Natural killer cell (primary cell): ENCODE results near the gene ING2. TPM values are rescaled to one million over a fixed set of nuclear protein-coding genes. Genes with fewer than 3 reads are reported as not detected.
"Not testable (repeated sequence)": the region's sequence is repeated elsewhere in the genome, so short reads cannot be mapped to it uniquely, and the experiment has no call there.

Source experiments
- ATAC-seq, 3 donors: fragments of 150-1000 bp in 2 of 3; fragments of 200-7000 bp in 1 of 3; cut with Tn5 transposase; 1 replicate in 1 of 3; 2 replicates in 2 of 3; pipeline ENCODE4 v1.10.0; 2021; ENCODE audit warnings: mild to moderate bottlenecking in 2 of 3, moderate library complexity in 2 of 3
- DNase-seq, 2 donors: peaks; one replicate each; pipeline versions ENCODE4 v3.0.0 to v3.0.0-alpha.2; 2013 to 2021; ENCODE audit warnings: mixed read lengths in 1 of 2
- H3K27ac ChIP-seq: one replicate; pipeline ENCODE4 v1.5.1; 2013; ENCODE audit warnings: mild to moderate bottlenecking, low read length
- H3K27me3 ChIP-seq: one replicate; pipeline ENCODE4 v1.6.1; 2013; ENCODE audit warnings: low read length; ENCODE audit not compliant: control insufficient read depth, insufficient read depth
- H3K36me3 ChIP-seq: one replicate; pipeline ENCODE4 v1.6.1; 2013; ENCODE audit warnings: low read length; ENCODE audit not compliant: control insufficient read depth, insufficient read depth
- H3K4me1 ChIP-seq: one replicate; pipeline ENCODE4 v1.6.1; 2013; ENCODE audit warnings: low read length; ENCODE audit not compliant: control insufficient read depth, insufficient read depth
- H3K4me3 ChIP-seq: one replicate; pipeline ENCODE4 v1.5.1; 2013; ENCODE audit warnings: low read length
- H3K9me3 ChIP-seq: one replicate; pipeline ENCODE4 v1.6.1; 2013; ENCODE audit warnings: low read length; ENCODE audit not compliant: control insufficient read depth, insufficient read depth
- H3K27ac Mint-ChIP-seq, 2 donors: one replicate each; pipeline ENCODE4 v1.8.0; 2022; ENCODE audit warnings: mild to moderate bottlenecking in 2 of 2, mixed read lengths in 2 of 2, moderate library complexity in 1 of 2
- H3K27me3 Mint-ChIP-seq, 2 donors: one replicate each; pipeline ENCODE4 v1.8.0; 2022; ENCODE audit warnings: low read depth in 2 of 2, mixed read lengths in 2 of 2
- H3K36me3 Mint-ChIP-seq: one replicate; pipeline ENCODE4 v1.8.0; 2022; ENCODE audit warnings: mixed read lengths
- H3K4me1 Mint-ChIP-seq, 2 donors: one replicate each; pipeline ENCODE4 v1.8.0; 2022; ENCODE audit warnings: mixed read lengths in 2 of 2
- H3K4me3 Mint-ChIP-seq: one replicate; pipeline ENCODE4 v1.8.0; 2022; ENCODE audit warnings: mild to moderate bottlenecking, moderate library complexity, mixed read lengths
- H3K9me3 Mint-ChIP-seq, 2 donors: one replicate each; pipeline ENCODE4 v1.8.0; 2022; ENCODE audit warnings: mixed read lengths in 2 of 2
- WGBS: methylation state at CpG from one replicate; pipeline ENCODE4 v1.1.7; 2013; ENCODE audit warnings: missing lambda C conversion rate; ENCODE audit not compliant: insufficient coverage; 5-methylcytosine and 5-hydroxymethylcytosine counted together
- intact Hi-C: fragments of 100-400 bp; cut with micrococcal nuclease; formaldehyde crosslinking; loops from one replicate; pipeline ENCODE4 v1.14.2; 2022
- total RNA-seq, 4 donors: library from RNA; stranded (reverse); fragments of 120-200 nt in 1 of 4; gene quantifications; one replicate each; pipeline versions ENCODE4 v1.2.3 to v1.2.4, GENCODE V29; 2013 to 2022
- TF ChIP-seq, protein P1 (sequence below): fragments of 200-600 bp; IDR thresholded peaks from one replicate; pipeline ENCODE4 v1.8.0; 2022; ENCODE audit warnings: antibody characterized with exemption

The ING2 gene, protein sequence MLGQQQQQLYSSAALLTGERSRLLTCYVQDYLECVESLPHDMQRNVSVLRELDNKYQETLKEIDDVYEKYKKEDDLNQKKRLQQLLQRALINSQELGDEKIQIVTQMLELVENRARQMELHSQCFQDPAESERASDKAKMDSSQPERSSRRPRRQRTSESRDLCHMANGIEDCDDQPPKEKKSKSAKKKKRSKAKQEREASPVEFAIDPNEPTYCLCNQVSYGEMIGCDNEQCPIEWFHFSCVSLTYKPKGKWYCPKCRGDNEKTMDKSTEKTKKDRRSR
- total RNA-seq, result 10 to 100 TPM in 2 of 3 donors, 1 to 10 TPM in 1; 7.2 to 17.1 (median 10.9) TPM
- 10.9 TPM for total RNA-seq (2013)

DNA sequence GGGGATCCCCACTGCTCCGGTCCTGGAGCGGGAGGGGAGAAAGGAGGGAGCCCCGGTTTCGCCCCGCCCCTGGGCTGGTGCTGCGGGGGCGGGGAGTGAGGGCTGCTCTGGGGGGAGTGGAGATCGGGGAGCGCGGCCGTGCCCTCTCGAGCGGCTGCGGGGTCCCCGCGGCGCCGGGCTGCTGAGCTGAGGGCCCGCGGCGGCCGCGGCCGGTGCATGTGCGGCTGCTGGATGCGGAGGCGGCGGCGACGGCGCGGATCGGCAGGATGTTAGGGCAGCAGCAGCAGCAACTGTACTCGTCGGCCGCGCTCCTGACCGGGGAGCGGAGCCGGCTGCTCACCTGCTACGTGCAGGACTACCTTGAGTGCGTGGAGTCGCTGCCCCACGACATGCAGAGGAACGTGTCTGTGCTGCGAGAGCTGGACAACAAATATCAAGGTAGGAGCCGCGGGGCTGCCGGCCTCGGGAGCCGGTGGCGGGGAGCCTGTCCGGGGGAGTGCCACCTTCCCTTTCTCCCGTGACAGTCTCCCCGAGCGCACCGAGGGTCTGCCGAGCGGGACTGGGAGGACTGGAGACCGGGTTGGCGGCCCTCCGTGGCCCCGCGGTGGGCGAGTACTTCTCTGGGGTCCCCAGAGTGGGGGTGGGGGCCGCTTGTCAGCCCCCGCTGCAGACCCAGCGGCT is at the start of gene ING2:
Gene ING2, plus strand, starts transcription at position 129 of the 681 bp plus-strand sequence. Its CDS starts 138 bp downstream, at position 267.
- peaks cover 12 to 13% of the 10 kb centered on the region in 2 donors for H3K4me1 Mint-ChIP-seq
- under 1% methylated on average over 68 of the region's 68 CpGs for WGBS
- DNase-seq (peak in 1 of 2 donors; percentile 91), ATAC-seq (peak; percentile 53 to 76 (median 62))
- Histone ChIP-seq H3K27me3 (no peaks in the 10 kb centered on the region), H3K4me3 (peak within 1 kb of the TSS; percentile 85), H3K27ac (peak within 1 kb of the TSS; percentile 90), H3K36me3 (no peaks in the 10 kb centered on the region), H3K4me1 (peaks cover 3% of the 10 kb centered on the region), H3K9me3 (no peaks in the 10 kb centered on the region)
- H3K4me3 Mint-ChIP-seq, result peak within 1 kb of the TSS; percentile 93
- no peaks in the 10 kb centered on the region for H3K27me3 Mint-ChIP-seq
- intact Hi-C loops, result loop anchor here (1.0 to 5.0 kb wide), 3 partner anchors 61 to 1697 kb away; partner anchors contain the start of genes CDKN2AIP and CFAP97
- H3K27ac Mint-ChIP-seq, result peak within 1 kb of the TSS; percentile 88 to 92
- no peaks in the 10 kb centered on the region for H3K9me3 Mint-ChIP-seq
- no peaks in the 10 kb centered on the region for H3K36me3 Mint-ChIP-seq
- TF ChIP-seq, protein P1, sequence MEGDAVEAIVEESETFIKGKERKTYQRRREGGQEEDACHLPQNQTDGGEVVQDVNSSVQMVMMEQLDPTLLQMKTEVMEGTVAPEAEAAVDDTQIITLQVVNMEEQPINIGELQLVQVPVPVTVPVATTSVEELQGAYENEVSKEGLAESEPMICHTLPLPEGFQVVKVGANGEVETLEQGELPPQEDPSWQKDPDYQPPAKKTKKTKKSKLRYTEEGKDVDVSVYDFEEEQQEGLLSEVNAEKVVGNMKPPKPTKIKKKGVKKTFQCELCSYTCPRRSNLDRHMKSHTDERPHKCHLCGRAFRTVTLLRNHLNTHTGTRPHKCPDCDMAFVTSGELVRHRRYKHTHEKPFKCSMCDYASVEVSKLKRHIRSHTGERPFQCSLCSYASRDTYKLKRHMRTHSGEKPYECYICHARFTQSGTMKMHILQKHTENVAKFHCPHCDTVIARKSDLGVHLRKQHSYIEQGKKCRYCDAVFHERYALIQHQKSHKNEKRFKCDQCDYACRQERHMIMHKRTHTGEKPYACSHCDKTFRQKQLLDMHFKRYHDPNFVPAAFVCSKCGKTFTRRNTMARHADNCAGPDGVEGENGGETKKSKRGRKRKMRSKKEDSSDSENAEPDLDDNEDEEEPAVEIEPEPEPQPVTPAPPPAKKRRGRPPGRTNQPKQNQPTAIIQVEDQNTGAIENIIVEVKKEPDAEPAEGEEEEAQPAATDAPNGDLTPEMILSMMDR, result no peak

DNA sequence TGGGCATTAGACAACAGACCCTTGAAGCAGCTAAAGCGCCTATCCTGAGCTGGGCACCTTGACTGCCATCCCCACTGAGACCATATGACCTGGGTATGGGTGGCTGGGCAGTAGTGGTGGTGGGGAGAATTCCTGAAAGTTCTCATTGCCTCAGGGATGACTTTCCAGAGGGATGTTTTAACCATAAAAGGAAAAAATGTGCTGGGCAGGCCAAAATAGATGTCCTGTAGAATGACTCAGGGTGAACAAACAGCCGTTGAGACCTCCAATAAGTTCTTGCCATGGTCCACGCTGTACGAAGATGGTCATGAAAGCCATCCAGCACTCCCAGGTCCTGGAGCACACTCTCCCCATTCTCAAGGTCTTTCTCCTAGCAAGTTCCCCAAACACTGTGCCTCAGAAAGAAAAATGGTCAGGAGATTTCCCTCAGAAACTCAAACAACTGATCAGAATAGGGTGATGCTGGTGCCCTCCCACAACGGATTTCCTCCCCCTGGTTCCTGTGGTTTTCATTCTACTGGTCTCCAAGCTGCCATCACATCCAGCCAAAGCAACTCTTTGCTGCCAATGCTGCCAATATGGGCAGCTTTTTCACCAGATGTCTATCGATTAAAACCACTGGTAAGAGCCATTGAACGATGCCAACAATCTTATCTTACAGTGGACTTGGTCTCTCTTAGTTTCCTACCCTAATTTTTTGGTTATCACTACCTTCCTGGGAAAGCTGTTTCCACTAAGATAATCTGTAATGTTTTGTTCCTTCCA is 49.2 kb upstream of the ING2 start:
- Mint-ChIP-seq H3K27ac (peak overlapping the region; percentile 46 to 78), H3K36me3 (no peaks in the 10 kb centered on the region), H3K4me3 (peak overlapping the region; percentile 31), H3K4me1 (peaks cover 9 to 11% of the 10 kb centered on the region in 2 donors), H3K9me3 (no peaks in the 10 kb centered on the region), H3K27me3 (no peaks in the 10 kb centered on the region)
- no peak overlapping the region for H3K4me3 ChIP-seq
- no peaks in the 10 kb centered on the region for H3K27me3 ChIP-seq
- peaks cover 8% of the 10 kb centered on the region for H3K4me1 ChIP-seq
- DNase-seq (no peak), ATAC-seq (peak in 1 of 3 donors; percentile 28)
- no peak overlapping the region for H3K27ac ChIP-seq
- 30% methylated on average over 7 of the region's 7 CpGs for WGBS
- intact Hi-C loops, result no loop called here
- no peaks in the 10 kb centered on the region for H3K9me3 ChIP-seq
- TF ChIP-seq, protein P1, result no peak
- H3K36me3 ChIP-seq, result peaks cover 12% of the 10 kb centered on the region

DNA sequence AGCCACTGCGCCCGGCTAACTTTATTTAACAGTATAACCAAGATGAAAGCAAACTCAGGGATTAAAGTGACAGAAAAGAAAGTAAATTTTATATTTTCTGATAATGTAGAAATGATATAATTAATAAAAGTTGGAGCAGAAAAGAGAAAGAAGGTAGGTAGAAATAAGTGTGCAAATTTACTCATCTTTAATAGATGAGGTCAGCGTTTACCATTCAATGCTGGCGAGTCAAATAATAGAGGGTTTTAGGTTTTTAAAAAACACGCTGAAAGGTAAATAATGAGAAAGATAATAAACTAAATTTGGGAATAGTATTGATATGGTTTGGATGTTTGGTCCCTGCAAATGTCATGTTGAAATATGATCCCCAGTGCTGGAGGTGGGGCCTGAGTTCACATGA is 46.9 kb upstream of the ING2 start:
- Histone ChIP-seq H3K4me1 (peaks cover 8% of the 10 kb centered on the region), H3K9me3 (no peaks in the 10 kb centered on the region), H3K27me3 (no peaks in the 10 kb centered on the region), H3K4me3 (no peak overlapping the region), H3K36me3 (peaks cover under 1% of the 10 kb centered on the region), H3K27ac (no peak overlapping the region)
- peaks cover 9 to 11% of the 10 kb centered on the region in 2 donors for H3K4me1 Mint-ChIP-seq
- no peaks in the 10 kb centered on the region for H3K9me3 Mint-ChIP-seq
- no peaks in the 10 kb centered on the region for H3K36me3 Mint-ChIP-seq
- no peaks in the 10 kb centered on the region for H3K27me3 Mint-ChIP-seq
- intact Hi-C loops, result no loop called here
- ATAC-seq, result no peak
- no peak overlapping the region for H3K27ac Mint-ChIP-seq
- DNase-seq, result no peak
- TF ChIP-seq, protein P1, result no peak
- WGBS, result 78% methylated on average over 5 of the region's 5 CpGs
- H3K4me3 Mint-ChIP-seq, result no peak overlapping the region

DNA sequence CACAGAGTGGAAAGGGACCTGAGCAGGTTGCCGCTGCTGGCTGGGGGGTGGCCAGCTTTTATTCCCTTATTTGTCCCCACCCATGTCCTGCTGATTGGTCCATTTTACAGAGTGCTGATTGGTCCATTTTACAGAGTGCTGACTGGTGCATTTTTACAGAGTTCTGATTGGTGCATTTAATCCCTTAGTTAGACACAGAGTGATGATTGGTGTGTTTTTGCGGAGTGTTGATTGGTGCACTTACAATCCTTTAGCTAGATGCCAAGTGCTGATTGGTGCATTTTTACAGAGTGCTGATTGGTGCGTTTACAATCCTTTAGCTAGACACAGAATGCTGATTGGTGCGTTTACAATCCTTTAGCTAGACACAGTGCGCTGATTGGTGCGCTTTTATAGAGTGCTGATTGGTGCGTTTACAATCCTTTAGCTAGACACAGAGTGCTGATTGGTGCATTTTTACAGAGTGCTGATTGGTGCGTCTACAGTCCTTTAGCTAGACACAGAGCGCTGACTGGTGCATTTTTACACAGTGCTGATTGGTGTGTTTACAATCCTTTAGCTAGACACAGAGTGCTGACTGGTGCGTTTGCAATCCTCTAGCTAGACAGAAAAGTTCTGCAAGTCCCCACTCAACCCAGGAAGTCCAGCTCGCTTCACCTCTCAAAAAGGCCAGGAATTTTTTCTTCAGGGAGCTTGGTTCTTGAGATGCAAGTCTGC is 40.8 kb upstream of the ING2 start:
- H3K36me3 Mint-ChIP-seq, ATAC-seq, H3K27ac Mint-ChIP-seq, DNase-seq, intact Hi-C loops, H3K9me3 Mint-ChIP-seq, H3K27ac ChIP-seq, H3K9me3 ChIP-seq, H3K4me3 Mint-ChIP-seq, H3K4me3 ChIP-seq, H3K4me1 ChIP-seq, H3K27me3 ChIP-seq, H3K4me1 Mint-ChIP-seq, H3K27me3 Mint-ChIP-seq, H3K36me3 ChIP-seq: not testable (repeated sequence)
- WGBS, result 77% methylated on average over 11 of the region's 11 CpGs

DNA sequence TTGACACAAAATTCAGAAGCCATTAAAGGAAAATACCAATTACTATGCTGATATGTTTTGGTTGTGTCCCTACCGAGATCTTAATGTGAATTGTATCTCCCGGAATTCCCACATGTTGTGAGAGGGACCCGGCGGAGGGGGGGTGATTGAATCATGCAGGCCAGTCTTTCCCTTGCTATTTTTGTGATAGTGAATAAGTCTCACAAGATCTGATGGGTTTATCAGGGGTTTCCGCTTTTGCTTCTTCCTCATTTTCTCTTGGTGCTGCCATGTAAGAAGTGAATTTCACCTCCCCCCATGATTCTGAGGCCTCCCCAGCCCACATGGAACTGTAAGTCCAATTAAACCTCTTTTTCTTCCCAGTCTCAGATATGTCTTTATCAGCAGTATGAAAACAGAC is 39.0 kb upstream of the ING2 start:
- H3K36me3 ChIP-seq, H3K27me3 ChIP-seq, ATAC-seq, H3K36me3 Mint-ChIP-seq, DNase-seq, H3K27ac ChIP-seq, H3K9me3 Mint-ChIP-seq, H3K27me3 Mint-ChIP-seq, H3K4me1 Mint-ChIP-seq, intact Hi-C loops, H3K4me3 Mint-ChIP-seq, H3K4me1 ChIP-seq, H3K4me3 ChIP-seq, H3K27ac Mint-ChIP-seq, H3K9me3 ChIP-seq: not testable (repeated sequence)
- 75% methylated on average over 5 of the region's 5 CpGs for WGBS
